MCF 10A (cell line): ENCODE data around the gene R3HDM4. TPM values are rescaled to one million over a fixed set of nuclear protein-coding genes. Genes with fewer than 3 reads are reported as not detected.

Source experiments
- BruUV-seq: library from RNA; stranded (reverse); fragments of 400-500 nt; replicated peaks from 2 replicates; lab custom pipeline; 2021; lab: Mats Ljungman, UMichigan
- CTCF ChIA-PET: fragments of 300-600 bp; sonication (Branson Sonifier 250); formaldehyde crosslinking; extraction: SDS; loops from one replicate; lab custom pipeline; 2021; ENCODE audit warnings: antibody characterized with exemption, inconsistent platforms; lab: Yijun Ruan, JAX
- POLR2A ChIA-PET: fragments of 300-600, 350-650 bp; sonication (Branson Sonifier 250); formaldehyde crosslinking; extraction: SDS; loops from one replicate; lab custom pipeline; 2020; ENCODE audit warnings: antibody characterized with exemption, inconsistent platforms; lab: Yijun Ruan, JAX
- DNase-seq: peaks from one replicate; pipeline ENCODE4 v3.0.0-alpha.2; 2018; ENCODE audit not compliant: unreplicated experiment
- H3K27ac Mint-ChIP-seq: one replicate; pipeline ENCODE4 v1.8.0; 2022; ENCODE audit warnings: mild to moderate bottlenecking, low read depth, mixed read lengths; ENCODE audit not compliant: unreplicated experiment
- H3K27me3 Mint-ChIP-seq: one replicate; pipeline ENCODE4 v1.8.0; 2022; ENCODE audit warnings: mixed read lengths; ENCODE audit not compliant: insufficient read depth, unreplicated experiment
- H3K36me3 Mint-ChIP-seq: one replicate; pipeline ENCODE4 v1.8.0; 2022; ENCODE audit warnings: mild to moderate bottlenecking, moderate library complexity, mixed read lengths; ENCODE audit not compliant: insufficient read depth, unreplicated experiment
- H3K4me1 Mint-ChIP-seq: one replicate; pipeline ENCODE4 v1.8.0; 2022; ENCODE audit warnings: mixed read lengths; ENCODE audit not compliant: insufficient read depth, unreplicated experiment
- H3K4me3 Mint-ChIP-seq: one replicate; pipeline ENCODE4 v1.8.0; 2022; ENCODE audit warnings: mild to moderate bottlenecking, moderate library complexity, mixed read lengths; ENCODE audit not compliant: unreplicated experiment
- H3K9me3 Mint-ChIP-seq: one replicate; pipeline ENCODE4 v1.8.0; 2022; ENCODE audit warnings: mixed read lengths; ENCODE audit not compliant: unreplicated experiment
- CTCF ChIP-seq: fragments of 200-600 bp; IDR thresholded peaks from one replicate; pipeline ENCODE4 v1.8.0; 2022; ENCODE audit warnings: antibody characterized with exemption, mild to moderate bottlenecking; ENCODE audit not compliant: unreplicated experiment
- intact Hi-C: fragments of 100-400 bp; cut with micrococcal nuclease; formaldehyde crosslinking; loops from 2 replicates; pipeline ENCODE4 v1.14.1; 2022
- total RNA-seq: library from RNA; stranded (reverse); gene quantifications from 2 replicates; pipeline ENCODE4 v1.2.3, GENCODE V29; 2022

The R3HDM4 gene
- total RNA-seq, 1 experiment from 2014 or later, result 73.6 TPM

GRCh38 chr19:903266-903797, 9.7 kb downstream of the R3HDM4 start:
- no TSS peak for BruUV-seq
- CTCF ChIA-PET, result no interaction called here
- POLR2A ChIA-PET, result interaction anchor here (0.7 to 1.5 kb wide), 4 partner anchors 10 to 368 kb away, joined by 3 to 5 read pairs (median 3); partner anchors contain the start of genes MED16 and RNU6-9
- Mint-ChIP-seq H3K27me3 (no peaks in the 10 kb centered on the region), H3K27ac (no peak overlapping the region), H3K36me3 (peaks cover 20% of the 10 kb centered on the region), H3K4me3 (no peak overlapping the region), H3K9me3 (no peaks in the 10 kb centered on the region), H3K4me1 (no peaks in the 10 kb centered on the region)
- DNase-seq, result no peak
- TF ChIP-seq CTCF, result no peak
- intact Hi-C loops, result no loop called here

- POLR2A ChIA-PET, result interaction anchor here (0.6 to 1.5 kb wide), 3 partner anchors 9 to 369 kb away, joined by 3 to 5 read pairs (median 3); partner anchors contain the start of genes MED16 and RNU6-9
- no peak for DNase-seq
- no peak overlapping the region for H3K4me3 Mint-ChIP-seq
- CTCF ChIA-PET, result no interaction called here
- H3K9me3 Mint-ChIP-seq, result no peaks in the 10 kb centered on the region
- no peak overlapping the region for H3K27ac Mint-ChIP-seq
- H3K36me3 Mint-ChIP-seq, result peaks cover 27% of the 10 kb centered on the region
- no peaks in the 10 kb centered on the region for H3K27me3 Mint-ChIP-seq
- no peak for TF ChIP-seq CTCF
- no TSS peak for BruUV-seq
- no peaks in the 10 kb centered on the region for H3K4me1 Mint-ChIP-seq
- intact Hi-C loops, result no loop called here
Measured at GRCh38 chr19:902446-903226, 10.4 kb downstream of the R3HDM4 start.

- no peaks in the 10 kb centered on the region for H3K9me3 Mint-ChIP-seq
- no peak overlapping the region for H3K4me3 Mint-ChIP-seq
- POLR2A ChIA-PET, result interaction anchor here (0.6 to 1.5 kb wide), 2 partner anchors 9 to 270 kb away, joined by 3 to 5 read pairs; partner anchors contain the start of genes MED16 and RNU6-9
- H3K27ac Mint-ChIP-seq, result no peak overlapping the region
- CTCF ChIA-PET, result no interaction called here
- peaks cover 32% of the 10 kb centered on the region for H3K36me3 Mint-ChIP-seq
- H3K27me3 Mint-ChIP-seq, result no peaks in the 10 kb centered on the region
- BruUV-seq, result no TSS peak
- DNase-seq, result no peak
- no peak for TF ChIP-seq CTCF
- H3K4me1 Mint-ChIP-seq, result no peaks in the 10 kb centered on the region
- intact Hi-C loops, result no loop called here
Measured at GRCh38 chr19:902093-902370, 11.0 kb downstream of the R3HDM4 start.

GRCh38 chr19:901216-902092, 11.6 kb downstream of the R3HDM4 start:
- H3K27ac Mint-ChIP-seq, result no peak overlapping the region
- POLR2A ChIA-PET, result interaction anchor here (0.6 to 1.5 kb wide), 3 partner anchors 8 to 269 kb away, joined by 3 to 5 read pairs (median 3); partner anchors contain the start of genes MED16 and RNU6-9
- H3K9me3 Mint-ChIP-seq, result no peaks in the 10 kb centered on the region
- H3K36me3 Mint-ChIP-seq, result peaks cover 36% of the 10 kb centered on the region
- TF ChIP-seq CTCF, result no peak
- BruUV-seq, result no TSS peak
- H3K27me3 Mint-ChIP-seq, result no peaks in the 10 kb centered on the region
- CTCF ChIA-PET, result no interaction called here
- H3K4me1 Mint-ChIP-seq, result no peaks in the 10 kb centered on the region
- intact Hi-C loops, result no loop called here
- DNase-seq, result no peak
- no peak overlapping the region for H3K4me3 Mint-ChIP-seq
